Cardiac muscle cell (in vitro differentiated cells and primary cell): ENCODE results near the gene IMPA2. TPM values are rescaled to one million over a fixed set of nuclear protein-coding genes. Genes with fewer than 3 reads are reported as not detected.

Experiments
- DNase-seq, 2 donors: peaks; one replicate each; pipeline versions ENCODE4 v3.0.0 to v3.0.0-alpha.2; 2010 to 2017; ENCODE audit warnings: low read depth in 1 of 2, low spot score in 1 of 2
- H3K27ac ChIP-seq: fragments of 200-600 bp; sonication (generic); 2 replicates; pipeline ENCODE4 v1.5.1; 2016
- H3K27me3 ChIP-seq: fragments of 200-600 bp; sonication (generic); 2 replicates; pipeline ENCODE4 v1.6.0; 2016; ENCODE audit warnings: control low read depth
- H3K36me3 ChIP-seq: fragments of 200-600 bp; sonication (generic); 2 replicates; pipeline ENCODE4 v1.5.1; 2016; ENCODE audit warnings: control low read depth
- H3K4me1 ChIP-seq: fragments of 200-600 bp; sonication (generic); 2 replicates; pipeline ENCODE4 v1.8.1; 2017; ENCODE audit warnings: low read depth, mild to moderate bottlenecking, mixed run types
- H3K4me3 ChIP-seq: fragments of 200-600 bp; sonication (generic); 2 replicates; pipeline ENCODE4 v1.5.1; 2016; ENCODE audit warnings: mild to moderate bottlenecking
- H3K9me3 ChIP-seq: fragments of 200-600 bp; sonication (generic); 2 replicates; pipeline ENCODE4 v1.5.1; 2017; ENCODE audit warnings: low read depth, mild to moderate bottlenecking, control low read depth
- polyA plus RNA-seq: library from polyadenylated mRNA; unstranded; fragments of >200 nt; fragmentation: Nextera tagmentation; extraction: Ambion mirVana; gene quantifications from 2 replicates; pipeline ENCODE4 v1.2.1, GENCODE V29; 2016
- total RNA-seq: library from RNA; depleted of rRNA; stranded (reverse); fragments of >200 nt; gene quantifications from 2 replicates; pipeline ENCODE4 v1.2.3, GENCODE V29; 2016
- TF ChIP-seq, protein P1 (sequence below): IDR thresholded peaks from 2 replicates; pipeline ENCODE4 v1.5.1; 2012; ENCODE audit warnings: low read depth, mild to moderate bottlenecking, low read length

IMPA2 gene
- 16.3 and 60.0 TPM in 2 replicates for total RNA-seq
- polyA plus RNA-seq: 23.9 and 28.3 TPM in 2 replicates

DNA sequence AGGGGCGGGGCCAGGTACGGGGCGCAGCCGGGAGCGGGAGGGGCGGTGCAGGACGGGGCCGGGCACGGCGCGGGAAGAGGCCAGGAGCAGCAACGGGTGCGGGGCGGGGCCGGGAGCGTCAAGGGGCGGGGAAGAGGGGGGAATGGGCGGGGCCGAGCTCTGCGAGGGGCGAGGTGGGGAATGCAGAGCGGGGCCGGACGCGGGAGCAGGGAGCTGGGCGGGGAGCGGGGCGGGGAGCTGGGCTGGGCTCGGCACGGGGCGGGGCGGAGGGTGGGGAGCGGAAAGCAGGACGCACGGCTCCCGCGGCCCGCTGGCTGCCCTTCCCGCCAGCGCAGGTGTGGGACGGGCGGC is at the start of gene IMPA2:
TSS of gene IMPA2 (plus strand) at position 316 of the 351 bp plus-strand sequence. CDS start 163 bp downstream, outside the sequence.
- TF ChIP-seq, protein P1, sequence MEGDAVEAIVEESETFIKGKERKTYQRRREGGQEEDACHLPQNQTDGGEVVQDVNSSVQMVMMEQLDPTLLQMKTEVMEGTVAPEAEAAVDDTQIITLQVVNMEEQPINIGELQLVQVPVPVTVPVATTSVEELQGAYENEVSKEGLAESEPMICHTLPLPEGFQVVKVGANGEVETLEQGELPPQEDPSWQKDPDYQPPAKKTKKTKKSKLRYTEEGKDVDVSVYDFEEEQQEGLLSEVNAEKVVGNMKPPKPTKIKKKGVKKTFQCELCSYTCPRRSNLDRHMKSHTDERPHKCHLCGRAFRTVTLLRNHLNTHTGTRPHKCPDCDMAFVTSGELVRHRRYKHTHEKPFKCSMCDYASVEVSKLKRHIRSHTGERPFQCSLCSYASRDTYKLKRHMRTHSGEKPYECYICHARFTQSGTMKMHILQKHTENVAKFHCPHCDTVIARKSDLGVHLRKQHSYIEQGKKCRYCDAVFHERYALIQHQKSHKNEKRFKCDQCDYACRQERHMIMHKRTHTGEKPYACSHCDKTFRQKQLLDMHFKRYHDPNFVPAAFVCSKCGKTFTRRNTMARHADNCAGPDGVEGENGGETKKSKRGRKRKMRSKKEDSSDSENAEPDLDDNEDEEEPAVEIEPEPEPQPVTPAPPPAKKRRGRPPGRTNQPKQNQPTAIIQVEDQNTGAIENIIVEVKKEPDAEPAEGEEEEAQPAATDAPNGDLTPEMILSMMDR: no peak
- peak within 1 kb of the TSS; percentile 93 for H3K27ac ChIP-seq
- no peaks in the 10 kb centered on the region for H3K36me3 ChIP-seq
- H3K9me3 ChIP-seq: no peaks in the 10 kb centered on the region
- no peaks in the 10 kb centered on the region for H3K27me3 ChIP-seq
- no peak for DNase-seq
- H3K4me1 ChIP-seq: no peaks in the 10 kb centered on the region
- H3K4me3 ChIP-seq: peak within 1 kb of the TSS; percentile 85

DNA sequence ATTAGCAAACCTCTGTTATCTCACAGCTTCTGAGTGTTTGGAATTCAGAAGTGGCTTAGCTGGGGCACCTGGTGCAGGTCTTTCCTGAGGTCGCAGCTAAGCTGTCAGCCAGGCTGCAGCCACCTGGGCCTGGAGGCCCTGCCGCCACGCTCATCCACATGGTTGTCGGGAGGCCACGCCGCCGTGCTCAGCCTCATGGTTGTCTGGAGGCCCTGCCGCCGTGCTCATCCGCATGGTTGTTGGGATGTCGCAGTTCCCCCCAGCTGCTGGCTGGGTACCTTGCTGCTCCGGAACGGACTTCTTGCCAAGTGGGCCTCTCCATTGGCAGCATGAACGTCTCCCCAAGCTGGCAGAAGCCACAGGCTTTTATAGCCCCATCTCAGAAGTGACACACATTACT is 48.9 kb upstream of the IMPA2 start:
- H3K27me3 ChIP-seq: no peaks in the 10 kb centered on the region
- no peaks in the 10 kb centered on the region for H3K4me1 ChIP-seq
- no peaks in the 10 kb centered on the region for H3K9me3 ChIP-seq
- H3K27ac ChIP-seq: no peak overlapping the region
- DNase-seq: no peak
- no peaks in the 10 kb centered on the region for H3K36me3 ChIP-seq
- no peak overlapping the region for H3K4me3 ChIP-seq
- TF ChIP-seq, protein P1: no peak

DNA sequence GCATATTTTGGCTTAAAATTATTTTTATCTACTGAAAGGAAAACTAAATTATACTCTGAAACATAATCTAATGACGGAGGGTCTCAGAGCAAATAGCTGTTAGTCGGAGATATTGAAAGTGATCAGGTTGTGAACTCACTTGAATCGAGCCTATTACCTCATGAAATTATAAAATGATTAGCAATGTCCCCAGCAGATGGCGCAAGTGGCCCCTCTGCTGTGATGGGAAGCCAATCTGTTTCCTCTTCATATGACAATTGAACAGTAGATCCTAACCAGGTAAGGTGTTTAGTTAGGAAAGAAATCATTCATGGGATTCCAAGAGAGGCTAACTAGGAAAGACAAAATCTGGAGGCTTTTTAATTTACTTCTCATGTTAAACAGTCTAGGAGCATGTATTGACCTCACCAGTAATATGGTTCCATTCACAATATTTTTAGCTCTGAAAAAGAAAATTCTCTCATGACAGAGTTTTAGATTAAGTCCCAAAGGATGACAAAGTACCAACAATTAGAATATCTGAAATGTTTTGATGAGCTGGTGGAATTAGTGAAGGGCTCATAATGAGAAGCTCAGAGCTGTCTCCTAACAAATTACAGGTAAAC is 43.3 kb upstream of the IMPA2 start:
- peak; percentile 75 to 80 for DNase-seq
- TF ChIP-seq, protein P1: peak; percentile 70

DNA sequence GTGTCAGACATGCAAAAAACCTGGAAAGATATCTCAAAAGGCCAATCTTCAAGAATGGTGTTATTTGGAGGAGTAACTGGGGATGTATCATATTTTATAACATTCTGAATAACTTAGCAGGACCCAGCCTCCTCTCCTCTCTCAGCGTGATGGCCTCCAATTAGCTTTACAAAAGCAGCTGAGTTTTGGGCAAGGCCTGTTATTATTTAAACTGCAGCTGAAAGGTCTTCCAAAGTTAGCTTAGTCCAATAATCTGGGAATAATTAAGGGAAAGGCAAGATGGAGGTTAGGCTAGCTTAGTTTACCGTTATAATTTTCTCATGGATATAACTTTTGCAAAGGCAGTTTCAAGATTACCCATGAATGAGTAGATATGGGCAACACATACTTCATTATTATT is 40.4 kb upstream of the IMPA2 start:
- Histone ChIP-seq H3K4me1 (peaks cover under 1% of the 10 kb centered on the region), H3K9me3 (no peaks in the 10 kb centered on the region), H3K4me3 (no peak overlapping the region), H3K27ac (no peak overlapping the region), H3K27me3 (no peaks in the 10 kb centered on the region), H3K36me3 (no peaks in the 10 kb centered on the region)
- no peak for DNase-seq
- TF ChIP-seq, protein P1: no peak

More for the DNA sequence above, 43.3 kb upstream of the IMPA2 start:
- Histone ChIP-seq H3K36me3 (no peaks in the 10 kb centered on the region), H3K9me3 (no peaks in the 10 kb centered on the region), H3K4me1 (no peaks in the 10 kb centered on the region), H3K27me3 (no peaks in the 10 kb centered on the region), H3K27ac (no peak overlapping the region), H3K4me3 (no peak overlapping the region)

DNA sequence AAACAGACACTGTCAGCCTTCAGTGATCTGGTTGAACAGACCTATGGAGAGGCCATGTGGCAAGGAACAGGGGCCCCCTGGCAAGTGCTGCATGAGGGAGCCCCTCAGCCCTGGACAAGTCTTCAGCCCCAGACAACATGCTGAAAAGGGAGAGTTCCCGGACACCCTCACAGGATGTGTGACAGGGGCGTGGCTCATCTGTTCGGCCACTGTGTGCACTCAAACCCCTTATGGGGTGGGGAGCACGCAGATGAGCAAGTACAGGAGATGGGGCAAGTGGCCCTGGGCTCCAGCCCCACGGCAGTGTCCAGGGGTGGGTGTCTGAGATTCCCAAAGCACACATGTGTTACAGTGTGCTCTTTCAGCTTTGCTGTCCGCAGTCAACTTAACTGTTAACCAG is 37.8 kb upstream of the IMPA2 start:
- TF ChIP-seq, protein P1: no peak

More for the DNA sequence above, 37.8 kb upstream of the IMPA2 start:
- H3K36me3 ChIP-seq: no peaks in the 10 kb centered on the region
- no peaks in the 10 kb centered on the region for H3K9me3 ChIP-seq
- H3K27me3 ChIP-seq: no peaks in the 10 kb centered on the region
- no peak overlapping the region for H3K27ac ChIP-seq
- no peak for DNase-seq
- no peak overlapping the region for H3K4me3 ChIP-seq
- peaks cover 11% of the 10 kb centered on the region for H3K4me1 ChIP-seq
